Adrenal gland (tissue), 12 donors: ENCODE data around the gene UBE2E2. TPM values are rescaled to one million over a fixed set of nuclear protein-coding genes. Genes with fewer than 3 reads are reported as not detected.
"Not testable (repeated sequence)": the region's sequence is repeated elsewhere in the genome, so short reads cannot be mapped to it uniquely, and the experiment has no call there.

ENCODE experiments used
- DNase-seq, 7 donors: peaks; one replicate each; pipeline ENCODE4 v3.0.0-alpha.2; 2019 to 2020
- H3K27ac ChIP-seq, 5 donors: fragments of 200-600 bp; sonication (generic) in 4 of 5; 1 replicate in 3 of 5; 2 replicates in 2 of 5; pipeline versions ENCODE4 v1.5.1 to v1.8.0; 2016 to 2020; ENCODE audit warnings: mild to moderate bottlenecking in 1 of 5
- H3K27me3 ChIP-seq: fragments of 200-600 bp; 2 replicates; pipeline ENCODE4 v1.8.0; 2021
- H3K36me3 ChIP-seq, 2 donors: fragments of 200-600 bp; replicated peaks in 1 of 2; 1 replicate in 1 of 2; 2 replicates in 1 of 2; pipeline versions ENCODE4 v1.5.1 to v1.8.0; 2018 to 2022
- H3K4me1 ChIP-seq, 2 donors: fragments of 200-600 bp; replicated peaks in 1 of 2; 1 replicate in 1 of 2; 2 replicates in 1 of 2; pipeline versions ENCODE4 v1.5.1 to v1.8.0; 2018 to 2021
- H3K4me3 ChIP-seq, 4 donors: fragments of 200-600 bp; sonication (generic) in 3 of 4; one replicate each; pipeline ENCODE4 v1.5.1; 2016 to 2018
- H3K9me3 ChIP-seq, 3 donors: fragments of 200-600 bp; sonication (generic) in 1 of 3; replicated peaks in 1 of 3; 1 replicate in 2 of 3; 2 replicates in 1 of 3; pipeline versions ENCODE4 v1.5.1 to v1.8.0; 2016 to 2021
- POLR2A ChIP-seq, 2 donors: fragments of 450-650 bp; IDR thresholded peaks; one replicate each; pipeline ENCODE4 v1.6.1; 2017; ENCODE audit warnings: antibody characterized with exemption in 2 of 2, mild to moderate bottlenecking in 2 of 2, moderate library complexity in 1 of 2
- WGBS, 4 donors: extraction: QIAGEN DNeasy Blood & Tissue Kit in 2 of 4; methylation state at CpG; one replicate each; pipeline versions ENCODE4 v1.1.5 to v1.1.7; 2013 to 2017; 5-methylcytosine and 5-hydroxymethylcytosine counted together
- intact Hi-C, 2 donors: fragments of 100-400 bp; cut with DNase I; formaldehyde crosslinking; loops; one replicate each; pipeline versions ENCODE4 v1.14.1 to v1.15.0; 2022 to 2023
- polyA plus RNA-seq, 3 donors: library from polyadenylated mRNA; stranded (reverse); fragments of 200-250 nt in 2 of 3; fragments of 350-450 nt in 1 of 3; fragmentation: Illumina TruSeq in 1 of 3; extraction: RNeasy Lipid Tissue Mini Kit (QIAGEN cat#74804) in 1 of 3; gene quantifications; one replicate each; pipeline ENCODE4 v1.2.3, GENCODE V29; 2013 to 2014
- total RNA-seq, 9 donors: library from RNA; depleted of rRNA in 4 of 9; stranded (reverse); fragments of >200 nt in 4 of 9; fragments of 120-200 nt in 1 of 9; fragmentation: NEBNext Ultra II Directional in 1 of 9; extraction: Animal tissue kit (Norgen Biotek cat#: 25700) in 1 of 9; gene quantifications; one replicate each; pipeline versions ENCODE4 v1.1.0 to v1.2.4, GENCODE V29; 2013 to 2023
- TF ChIP-seq, protein P1 (sequence below), 6 experiments: fragments of 450-650 bp in 4 of 6; fragments of 200-600 bp in 2 of 6; sonication (generic) in 1 of 6; IDR thresholded peaks; 1 replicate in 5 of 6; 2 replicates in 1 of 6; pipeline versions ENCODE4 v1.5.1 to v1.8.0; 2016 to 2021; ENCODE audit warnings: antibody characterized with exemption in 6 of 6, mild to moderate bottlenecking in 2 of 6, moderate library complexity in 1 of 6
- donor health status: healthy with polysubstance abuse.
- donor health status: Bipolar disorder and iron deficiency.
- donor health status: DM: yes; HTN: yes; CAD: no.
- donor health status: DM: no; HTN: no; CAD: no.
- donor health status: DM: no; HTN: no; CAD: no.
- donor health status: DM: yes; HTN: yes; CAD: no.

Gene UBE2E2
- total and polyA plus RNA-seq, 12 donors: 9.3 to 29.6 (median 20.7) TPM

DNA sequence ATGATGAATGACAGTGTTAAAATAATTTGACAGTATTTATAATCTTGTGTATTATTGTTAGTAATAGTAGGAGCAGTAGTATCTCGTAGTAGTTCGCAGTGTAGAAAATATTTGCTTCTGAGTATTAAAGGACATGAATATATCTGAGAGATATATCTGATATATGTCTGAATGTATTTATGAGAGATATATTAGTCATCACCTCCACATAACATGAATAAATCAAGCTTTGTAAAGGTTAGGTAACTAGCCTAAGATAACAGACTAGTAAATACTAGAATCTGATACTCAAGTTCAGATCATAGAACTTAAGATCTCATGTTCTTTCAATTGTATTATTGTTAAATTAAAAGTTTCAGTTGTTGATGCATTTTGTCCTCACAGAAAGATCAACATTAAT is 130.5 kb downstream of the UBE2E2 start:
- TF ChIP-seq, protein P1, sequence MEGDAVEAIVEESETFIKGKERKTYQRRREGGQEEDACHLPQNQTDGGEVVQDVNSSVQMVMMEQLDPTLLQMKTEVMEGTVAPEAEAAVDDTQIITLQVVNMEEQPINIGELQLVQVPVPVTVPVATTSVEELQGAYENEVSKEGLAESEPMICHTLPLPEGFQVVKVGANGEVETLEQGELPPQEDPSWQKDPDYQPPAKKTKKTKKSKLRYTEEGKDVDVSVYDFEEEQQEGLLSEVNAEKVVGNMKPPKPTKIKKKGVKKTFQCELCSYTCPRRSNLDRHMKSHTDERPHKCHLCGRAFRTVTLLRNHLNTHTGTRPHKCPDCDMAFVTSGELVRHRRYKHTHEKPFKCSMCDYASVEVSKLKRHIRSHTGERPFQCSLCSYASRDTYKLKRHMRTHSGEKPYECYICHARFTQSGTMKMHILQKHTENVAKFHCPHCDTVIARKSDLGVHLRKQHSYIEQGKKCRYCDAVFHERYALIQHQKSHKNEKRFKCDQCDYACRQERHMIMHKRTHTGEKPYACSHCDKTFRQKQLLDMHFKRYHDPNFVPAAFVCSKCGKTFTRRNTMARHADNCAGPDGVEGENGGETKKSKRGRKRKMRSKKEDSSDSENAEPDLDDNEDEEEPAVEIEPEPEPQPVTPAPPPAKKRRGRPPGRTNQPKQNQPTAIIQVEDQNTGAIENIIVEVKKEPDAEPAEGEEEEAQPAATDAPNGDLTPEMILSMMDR (IDR thresholded peaks at IDR 0.05): no peak
- no peak for TF ChIP-seq POLR2A (IDR thresholded peaks at IDR 0.05)
- intact Hi-C loops: no loop called here

GRCh38 chr3:23336853-23337252 is 133.7 kb downstream of the UBE2E2 start:
- WGBS, 4 donors: 98 to 100% (median 98%) methylated on average over 4 of the region's 4 CpGs
- H3K4me1 ChIP-seq, H3K27me3 ChIP-seq, H3K4me3 ChIP-seq, intact Hi-C loops, H3K27ac ChIP-seq, H3K9me3 ChIP-seq, H3K36me3 ChIP-seq, DNase-seq: not testable (repeated sequence)

More for the DNA sequence above, 130.5 kb downstream of the UBE2E2 start:
- Histone ChIP-seq H3K36me3 (no peaks in the 10 kb centered on the region), H3K9me3 (no peaks in the 10 kb centered on the region), H3K4me3 (no peak overlapping the region), H3K27ac (no peak overlapping the region), H3K27me3 (no peaks in the 10 kb centered on the region), H3K4me1 (no peaks in the 10 kb centered on the region)
- WGBS, 4 donors: 84 to 94% (median 92%) methylated on average over 2 of the region's 2 CpGs
- DNase-seq: no peak

- H3K9me3 ChIP-seq: no peaks in the 10 kb centered on the region
- TF ChIP-seq, protein P1 (IDR thresholded peaks at IDR 0.05): no peak
- no peak for TF ChIP-seq POLR2A (IDR thresholded peaks at IDR 0.05)
- H3K27ac ChIP-seq: no peak overlapping the region
- 31 to 46% (median 37%) methylated on average over 1 of the region's 1 CpG for WGBS, 4 donors
- no peak overlapping the region for H3K4me3 ChIP-seq
- no peaks in the 10 kb centered on the region for H3K27me3 ChIP-seq
- no peak for DNase-seq
- no peaks in the 10 kb centered on the region for H3K36me3 ChIP-seq
- intact Hi-C loops: no loop called here
- H3K4me1 ChIP-seq: no peaks in the 10 kb centered on the region
These were observed 138.2 kb downstream of the UBE2E2 start for GRCh38 chr3:23341147-23341838.

- Histone ChIP-seq H3K4me1 (no peaks in the 10 kb centered on the region), H3K4me3 (no peak overlapping the region), H3K9me3 (no peaks in the 10 kb centered on the region), H3K27me3 (no peaks in the 10 kb centered on the region), H3K36me3 (no peaks in the 10 kb centered on the region), H3K27ac (no peak overlapping the region)
- intact Hi-C loops: no loop called here
- no peak for TF ChIP-seq POLR2A (IDR thresholded peaks at IDR 0.05)
- TF ChIP-seq, protein P1 (IDR thresholded peaks at IDR 0.05): no peak
- WGBS, 4 donors: 85 to 91% (median 89%) methylated on average over 4 of the region's 4 CpGs
- no peak for DNase-seq
These were observed 139.2 kb downstream of the UBE2E2 start for GRCh38 chr3:23342343-23342742.

DNA sequence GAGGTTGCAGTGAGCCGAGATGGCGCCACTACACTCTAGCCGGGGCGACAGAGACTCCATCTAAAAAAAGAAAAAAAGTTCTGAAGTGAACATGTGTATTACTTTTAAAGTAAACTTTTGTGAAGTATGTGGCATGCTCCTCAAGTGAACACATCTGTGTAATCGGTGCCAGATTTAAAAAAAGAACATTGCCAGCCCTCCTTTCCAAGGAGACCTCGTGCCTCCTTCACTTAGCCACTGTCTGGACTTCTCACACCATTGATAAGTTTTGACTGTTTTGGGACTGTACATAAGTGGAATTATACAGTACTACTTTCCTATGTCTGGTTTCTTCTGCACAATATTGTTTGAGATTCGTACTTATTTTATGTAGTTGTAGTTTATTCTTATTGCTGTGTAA is 140.4 kb downstream of the UBE2E2 start:
- intact Hi-C loops: no loop called here
- no peak for DNase-seq
- TF ChIP-seq, protein P1 (IDR thresholded peaks at IDR 0.05): no peak
- no peak for TF ChIP-seq POLR2A (IDR thresholded peaks at IDR 0.05)
- Histone ChIP-seq H3K36me3 (no peaks in the 10 kb centered on the region), H3K27me3 (no peaks in the 10 kb centered on the region), H3K27ac (no peak overlapping the region), H3K9me3 (no peaks in the 10 kb centered on the region), H3K4me1 (no peaks in the 10 kb centered on the region), H3K4me3 (no peak overlapping the region)
- 90 to 96% (median 92%) methylated on average over 7 of the region's 7 CpGs for WGBS, 4 donors
